GM12891 (cell line): ENCODE measurements around the gene RAPGEFL1.
"Not testable (repeated sequence)": the region's sequence is repeated elsewhere in the genome, so short reads cannot be mapped to it uniquely, and the experiment has no call there.

Source experiments
- DNase-seq: peaks from one replicate; pipeline ENCODE4 v3.0.0; 2011; ENCODE audit warnings: low spot score; ENCODE audit not compliant: insufficient read length
- FAIRE-seq: peaks from 2 replicates; lab custom pipeline; 2011; peaks lifted over from hg19 to GRCh38; lab: Jason Lieb, UNC
- PAX5 ChIP-seq: IDR thresholded peaks from 2 replicates; pipeline ENCODE4 v1.6.1; 2011; ENCODE audit warnings: low read length, moderate library complexity, mild to moderate bottlenecking; ENCODE audit not compliant: insufficient read depth, severe bottlenecking
- POLR2A ChIP-seq: IDR thresholded peaks from 2 replicates; pipeline ENCODE4 v1.6.1; 2011; ENCODE audit warnings: low read depth, low read length, control low read depth
- POLR2AphosphoS5 ChIP-seq: IDR thresholded peaks from 2 replicates; pipeline ENCODE4 v1.6.1; 2011; ENCODE audit warnings: low read depth, low read length, control low read depth
- POU2F2 ChIP-seq: IDR thresholded peaks from 2 replicates; pipeline ENCODE4 v1.6.1; 2011; ENCODE audit warnings: low read depth, mild to moderate bottlenecking, control low read depth, low read length, moderate library complexity
- SPI1 ChIP-seq: IDR thresholded peaks from 2 replicates; pipeline ENCODE4 v1.6.1; 2011; ENCODE audit warnings: low read depth, low read length, control low read depth
- TAF1 ChIP-seq: IDR thresholded peaks from 2 replicates; pipeline ENCODE4 v1.6.1; 2011; ENCODE audit warnings: low read depth, low read length, control low read depth

The RAPGEFL1 gene

GRCh38 chr17:40230670-40231069 is 53.4 kb downstream of the RAPGEFL1 start:
- FAIRE-seq (no peak), DNase-seq (no peak)
- no peak for TF ChIP-seq POLR2AphosphoS5
- TF ChIP-seq TAF1 = no peak
- TF ChIP-seq SPI1 = no peak
- TF ChIP-seq POLR2A = no peak
- no peak for TF ChIP-seq PAX5

GRCh38 chr17:40231928-40232327 is 54.7 kb downstream of the RAPGEFL1 start:
- FAIRE-seq, DNase-seq: not testable (repeated sequence)

GRCh38 chr17:40241252-40241834 is 64.1 kb downstream of the RAPGEFL1 start:
- TF ChIP-seq POU2F2 (no peak), POLR2A (no peak), PAX5 (no peak), POLR2AphosphoS5 (no peak), TAF1 (no peak), SPI1 (no peak)
- DNase-seq (no peak), FAIRE-seq (no peak)

GRCh38 chr17:40242774-40243173 is 65.5 kb downstream of the RAPGEFL1 start:
- no peak for DNase-seq
- FAIRE-seq = no peak
- TF ChIP-seq POLR2A (no peak), POLR2AphosphoS5 (no peak), POU2F2 (no peak), TAF1 (no peak), SPI1 (no peak), PAX5 (no peak)

- TF ChIP-seq PAX5 = no peak
- TF ChIP-seq POU2F2 = no peak
- TF ChIP-seq POLR2A = no peak
- TF ChIP-seq POLR2AphosphoS5 = no peak
- no peak for TF ChIP-seq SPI1
- no peak for TF ChIP-seq TAF1
- DNase-seq (no peak), FAIRE-seq (no peak)
Observed at GRCh38 chr17:40243761-40244160, 66.5 kb downstream of the RAPGEFL1 start.

GRCh38 chr17:40244255-40244654 is 67.0 kb downstream of the RAPGEFL1 start:
- no peak for FAIRE-seq
- DNase-seq = no peak
- no peak for TF ChIP-seq PAX5
- no peak for TF ChIP-seq TAF1
- no peak for TF ChIP-seq SPI1
- TF ChIP-seq POU2F2 = no peak
- no peak for TF ChIP-seq POLR2A
- TF ChIP-seq POLR2AphosphoS5 = no peak
